IPS-NIHi7 (cell line): ENCODE results near the gene SRRM3.
"Not testable (repeated sequence)": the region's sequence is repeated elsewhere in the genome, so short reads cannot be mapped to it uniquely, and the experiment has no call there.

Experiments
- DNase-seq: peaks from one replicate; pipeline ENCODE4 v3.0.0; 2012; ENCODE audit warnings: mixed read lengths; ENCODE audit errors: extremely low spot score

The SRRM3 gene

DNA sequence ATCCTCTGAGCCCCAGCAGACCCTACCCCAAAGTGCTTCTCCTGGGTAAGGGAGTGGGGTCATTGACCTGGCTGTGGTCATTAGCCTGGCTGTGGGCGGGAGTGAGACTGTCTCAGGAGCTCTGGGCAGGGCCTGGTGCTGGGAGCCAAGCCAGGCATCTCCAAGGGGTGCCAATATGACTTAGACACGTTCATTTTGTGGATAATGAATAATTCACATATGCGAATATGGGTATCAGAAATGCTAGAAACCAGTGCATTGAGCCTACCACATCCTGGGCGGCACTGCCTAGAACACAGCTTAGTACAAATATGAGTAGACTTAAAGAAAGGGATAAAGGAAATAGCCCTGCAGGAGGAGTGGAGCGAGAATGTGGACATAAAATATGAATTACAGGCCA is 14.4 kb upstream of the SRRM3 start:
- DNase-seq: no peak

DNA sequence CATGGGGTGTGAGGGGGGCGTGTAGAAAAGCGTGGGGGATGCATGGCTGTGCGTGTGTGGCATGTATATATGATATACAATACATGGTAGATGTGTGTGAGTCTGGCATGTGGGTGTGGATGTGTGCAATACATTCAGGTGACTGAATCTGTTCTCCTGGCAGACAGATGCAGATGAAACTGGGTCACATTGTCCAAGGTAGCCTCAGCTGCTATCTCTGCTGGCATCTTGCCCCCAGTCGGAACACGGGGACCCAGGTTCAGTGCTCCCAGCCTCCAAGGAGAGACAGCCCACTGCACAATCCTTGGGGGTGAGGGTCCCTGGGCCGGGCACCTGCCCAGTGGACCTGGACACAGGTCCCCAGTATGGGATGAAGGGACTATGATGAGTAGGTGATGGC is 12.4 kb upstream of the SRRM3 start:
- no peak for DNase-seq

DNA sequence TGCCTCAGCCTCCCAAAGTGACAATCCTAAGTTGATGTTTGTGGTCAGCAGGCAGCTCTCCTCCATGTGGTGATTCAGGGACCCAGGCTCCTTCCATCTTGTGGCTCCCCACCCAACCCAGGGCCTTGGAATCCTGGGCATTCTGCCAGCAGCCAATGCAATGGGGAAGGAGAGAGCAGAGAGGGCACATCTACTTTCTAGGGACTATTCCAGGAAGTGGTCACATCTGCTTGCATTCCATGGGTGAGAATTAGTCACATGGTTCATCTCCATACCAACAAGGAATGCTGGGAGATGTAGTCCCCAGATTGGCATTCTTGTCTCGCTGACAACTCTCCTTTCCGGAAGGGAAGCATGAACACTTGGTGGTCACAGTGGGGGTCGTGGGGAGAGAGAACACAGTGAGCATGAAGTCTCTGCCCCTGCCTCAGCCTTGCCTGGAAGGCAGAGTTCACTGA is 9.9 kb upstream of the SRRM3 start:
- DNase-seq: peak; percentile 68

DNA sequence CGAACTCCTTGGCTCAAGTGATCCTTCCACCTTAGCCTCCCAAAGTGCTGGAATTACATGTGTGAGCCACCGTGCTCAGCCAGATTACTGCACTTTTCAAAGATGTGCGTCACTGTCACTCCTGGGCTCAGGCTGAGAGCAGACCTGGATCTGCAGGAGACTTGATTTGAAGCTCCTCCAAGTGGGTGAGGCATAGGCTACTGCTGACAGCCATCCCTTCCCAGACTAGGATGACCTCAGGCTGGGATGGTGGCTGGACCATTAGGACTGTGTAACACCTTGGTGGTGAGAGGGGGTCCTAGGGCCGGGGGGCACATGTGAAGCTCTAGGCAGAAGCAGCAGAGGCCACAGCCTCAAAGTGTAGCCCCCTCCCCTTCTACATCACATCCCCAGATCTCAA is 8.2 kb upstream of the SRRM3 start:
- no peak for DNase-seq

DNA sequence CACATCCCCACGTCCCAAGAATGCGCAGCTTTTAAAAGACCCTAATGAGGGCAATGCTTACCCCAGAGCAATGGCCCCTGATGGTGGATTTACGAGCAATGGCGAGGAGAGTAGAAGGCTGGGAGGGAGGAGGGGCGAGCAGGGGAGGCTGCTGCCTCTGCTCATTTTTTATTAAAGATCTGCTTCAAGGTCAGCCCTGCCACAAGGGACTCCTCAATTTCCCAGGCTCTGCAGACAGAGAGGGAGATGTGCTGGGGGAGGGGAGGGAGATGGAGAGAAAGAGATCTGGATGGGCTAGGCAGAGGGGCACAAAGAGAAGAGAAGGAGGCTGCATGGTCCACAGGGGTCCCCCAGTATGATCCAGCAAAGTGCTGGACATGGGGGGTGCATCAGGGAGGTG is 7.8 kb upstream of the SRRM3 start:
- DNase-seq: no peak

DNA sequence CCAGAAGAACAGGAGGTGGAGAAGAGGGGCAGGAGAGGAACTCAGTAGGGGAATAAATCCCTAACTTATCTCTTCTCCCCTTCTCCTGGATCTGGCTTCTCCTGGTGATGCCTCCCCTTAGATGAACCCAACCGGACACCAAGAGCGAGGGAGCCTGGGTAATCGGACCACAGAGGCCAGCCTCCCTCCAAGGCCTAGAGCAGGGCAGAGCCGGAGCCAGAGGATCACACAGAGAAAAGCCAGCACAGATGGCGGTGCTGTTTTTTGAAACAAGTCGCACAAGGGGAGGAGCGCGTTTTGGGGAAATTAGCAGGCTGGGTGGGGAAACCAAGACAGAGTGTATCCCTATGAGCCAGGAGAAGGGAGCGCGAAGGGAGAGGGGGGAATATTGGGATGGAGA is 4.9 kb upstream of the SRRM3 start:
- DNase-seq: no peak

DNA sequence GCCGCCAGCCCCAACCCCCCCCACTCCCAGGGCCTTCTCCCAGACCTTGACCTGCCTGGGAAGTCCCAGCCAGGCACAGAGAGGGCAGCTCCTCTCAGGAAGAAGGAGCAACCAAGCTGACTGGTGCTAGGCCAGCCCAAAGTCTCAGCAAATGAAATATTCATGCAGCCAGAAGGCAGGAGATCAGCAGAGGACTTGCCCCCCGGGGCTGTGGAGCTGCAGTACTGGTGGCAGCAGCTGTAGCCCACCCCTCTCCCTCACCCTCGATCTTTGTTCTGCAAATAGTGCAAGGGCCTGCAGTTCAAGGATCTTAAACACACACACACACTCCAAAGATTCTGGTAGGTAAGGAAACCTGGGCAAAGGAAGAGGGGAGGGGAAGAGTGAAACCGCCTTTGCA is 3.5 kb upstream of the SRRM3 start:
- DNase-seq: peak; percentile 36

DNA sequence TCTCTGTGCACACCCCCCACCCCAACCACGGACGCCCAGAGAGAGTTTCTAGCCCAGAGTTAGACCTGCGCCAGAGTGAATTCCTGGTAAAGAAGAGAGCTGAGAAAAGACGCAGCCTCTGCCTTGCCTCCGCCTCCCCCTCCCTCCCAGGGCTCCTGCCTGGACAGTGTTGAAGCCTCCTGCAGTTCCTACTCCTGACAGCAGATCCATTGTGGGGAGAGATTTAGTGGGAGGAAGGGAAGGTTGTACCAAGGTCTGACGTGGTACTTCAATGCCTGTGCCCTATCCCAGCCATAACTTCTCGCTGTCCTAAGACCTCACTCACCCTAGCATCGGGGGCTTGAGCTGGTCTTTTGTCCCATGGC is 952 bp downstream of the SRRM3 start:
- peak; percentile 22 for DNase-seq

DNA sequence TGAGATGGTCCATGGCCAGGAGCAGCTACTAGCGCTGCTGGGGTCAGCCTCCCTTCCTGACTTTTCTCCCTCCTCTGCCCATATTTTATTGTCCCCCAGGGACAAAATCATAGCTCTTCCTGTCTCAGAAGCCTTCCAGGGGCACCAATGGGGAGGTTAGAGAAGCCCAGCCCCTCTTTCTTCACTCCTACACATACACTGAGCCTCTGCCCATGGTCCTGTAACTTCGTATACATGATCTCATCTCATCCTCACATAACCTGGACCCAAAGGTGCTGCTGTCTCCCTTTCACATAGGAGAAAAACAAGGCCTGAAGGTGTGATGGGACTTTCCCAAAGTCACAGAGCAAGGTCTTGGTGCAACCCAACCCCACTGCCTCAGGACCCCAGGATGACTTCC is 2.5 kb downstream of the SRRM3 start:
- no peak for DNase-seq

DNA sequence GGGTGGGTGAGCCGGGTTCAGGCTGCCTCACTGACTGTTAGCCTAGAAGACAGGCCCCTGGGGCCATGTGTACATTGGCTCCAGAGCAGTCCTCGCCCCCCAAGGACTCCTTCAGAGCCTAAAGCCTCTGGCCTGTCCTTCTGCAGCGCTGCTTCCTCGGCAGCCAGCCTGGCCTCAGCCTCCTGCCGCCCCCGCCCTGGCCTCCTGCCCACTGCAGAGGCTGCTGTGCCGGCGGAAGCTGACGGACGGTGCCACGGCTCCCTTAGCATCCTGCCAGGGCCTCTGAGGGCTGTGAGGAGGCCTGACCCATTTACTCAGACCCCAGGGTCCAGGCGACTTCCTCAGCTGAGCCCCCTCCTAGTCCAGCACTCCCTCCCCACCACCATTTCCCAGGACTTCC is 4.9 kb downstream of the SRRM3 start:
- no peak for DNase-seq

DNA sequence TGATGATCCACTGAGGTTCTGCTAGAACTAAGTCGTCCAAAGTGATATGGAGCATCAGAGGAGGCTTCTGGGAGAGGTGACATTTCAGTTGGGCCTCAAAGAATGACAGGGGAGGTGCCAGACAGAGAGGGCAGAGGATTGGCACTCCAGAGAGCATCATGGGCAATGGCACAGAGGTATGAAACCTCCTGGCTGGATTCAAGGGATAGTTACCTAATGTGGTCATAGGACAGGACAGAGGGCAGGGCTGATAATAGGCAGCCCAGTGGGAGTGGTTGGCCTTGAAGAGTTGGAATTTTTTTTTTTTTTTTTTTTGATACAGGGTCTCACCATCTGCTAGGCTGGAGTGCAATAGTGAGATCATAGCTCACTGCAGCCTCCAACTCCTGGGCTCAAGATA is 7.6 kb downstream of the SRRM3 start:
- DNase-seq: no peak

DNA sequence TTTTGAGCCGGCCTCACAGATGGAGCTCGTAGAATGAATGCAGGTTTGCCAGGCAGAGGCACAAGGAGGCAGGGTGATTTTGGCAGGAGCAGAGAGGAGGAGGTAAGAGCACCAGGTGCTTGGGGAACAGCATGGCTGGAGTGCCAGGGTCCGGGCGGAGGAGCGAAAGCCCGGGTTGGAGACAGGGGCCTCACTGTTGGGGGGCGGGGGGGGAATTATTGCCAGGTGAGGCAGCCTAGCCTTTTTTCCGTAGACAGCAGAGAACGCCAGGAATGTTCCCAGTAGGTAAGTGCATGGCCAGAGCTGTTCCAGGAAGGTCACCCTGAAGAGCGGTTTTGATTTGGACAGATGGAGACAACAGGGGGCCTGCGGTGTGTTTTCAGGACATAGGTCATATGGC is 9.5 kb downstream of the SRRM3 start:
- no peak for DNase-seq

DNA sequence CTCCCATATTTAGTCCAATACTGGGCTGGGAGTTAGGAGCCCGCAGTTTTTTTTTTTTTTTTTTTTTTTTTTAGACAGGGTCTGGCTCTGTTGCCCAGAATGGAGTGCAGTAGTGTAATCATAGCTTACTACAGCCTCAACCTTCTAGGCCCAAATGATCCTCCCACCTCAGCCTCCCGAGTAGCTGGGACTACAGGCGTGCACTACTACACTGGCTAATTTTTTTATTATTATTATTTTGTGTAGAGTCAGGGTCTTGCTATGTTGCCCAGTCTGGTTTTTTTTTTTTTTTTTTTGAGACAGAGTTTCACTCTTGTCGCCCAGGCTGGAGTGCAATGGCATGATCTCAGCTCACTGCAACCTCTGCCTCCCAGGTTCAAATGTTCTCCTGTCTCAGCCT is 13.7 kb downstream of the SRRM3 start:
- not testable (repeated sequence) for DNase-seq

DNA sequence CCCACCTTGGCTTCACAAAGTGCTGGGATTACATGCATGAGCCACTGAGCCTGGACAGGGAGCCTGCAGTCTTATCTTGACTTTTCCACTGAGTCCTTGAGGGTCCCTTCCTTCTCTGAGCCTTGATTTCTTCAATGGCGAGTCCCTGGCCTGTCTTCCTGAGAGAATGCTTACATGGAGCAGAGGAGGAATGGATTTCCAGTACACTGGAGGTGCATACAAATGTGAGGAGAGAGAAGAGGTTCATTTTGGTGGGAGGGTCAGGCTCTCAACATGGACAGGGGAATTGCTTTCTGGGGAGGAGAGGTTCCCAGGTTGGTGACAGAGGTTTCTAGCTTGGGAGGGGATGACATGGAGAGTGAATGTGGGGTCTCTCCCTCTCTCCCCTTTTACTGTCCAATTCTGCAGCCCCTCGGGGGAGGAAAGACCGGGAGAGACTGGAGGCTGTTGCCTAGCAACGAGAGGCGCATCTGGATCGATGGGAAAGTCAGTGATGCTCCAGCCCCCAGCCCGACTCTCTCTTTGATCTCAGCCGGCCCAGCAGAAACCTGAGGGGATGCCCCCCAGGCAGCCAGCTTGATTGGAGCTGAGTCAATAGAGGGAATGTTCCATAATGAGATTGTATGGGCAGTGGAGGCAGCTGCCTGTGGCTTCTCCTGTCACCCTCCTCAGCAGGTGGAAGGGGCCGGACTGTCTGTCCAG is 14.8 kb downstream of the SRRM3 start:
- DNase-seq: no peak

DNA sequence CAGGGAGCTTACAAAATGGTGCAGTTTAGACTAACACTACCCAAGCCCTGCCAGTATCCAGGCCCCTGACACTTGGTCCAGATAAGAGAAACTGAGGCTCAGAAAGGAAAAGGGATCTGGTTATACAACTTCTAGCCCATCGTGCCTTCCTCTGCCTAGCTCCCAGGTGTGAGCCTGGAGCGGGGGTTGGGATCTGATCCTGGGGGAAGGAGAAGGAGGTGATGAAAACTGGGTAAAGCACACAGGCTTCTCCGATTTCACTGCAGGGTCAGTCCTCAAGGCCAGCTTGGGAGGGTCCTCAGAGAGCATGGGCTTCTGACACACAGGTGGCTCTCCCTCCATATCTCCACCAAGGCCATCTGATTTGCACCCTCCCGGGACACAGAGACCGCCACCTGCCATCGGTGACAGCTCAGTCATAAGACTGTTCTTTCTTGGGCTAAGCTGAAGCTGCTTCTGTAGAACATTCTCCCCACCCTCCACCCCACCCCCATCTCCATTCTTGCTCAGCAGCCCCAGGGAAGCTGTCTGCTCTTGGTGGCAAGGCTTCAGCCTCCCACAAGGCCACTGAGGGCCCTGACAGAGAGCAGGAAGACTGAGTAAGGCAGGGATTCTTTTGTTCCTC is 16.4 kb downstream of the SRRM3 start:
- no peak for DNase-seq

DNA sequence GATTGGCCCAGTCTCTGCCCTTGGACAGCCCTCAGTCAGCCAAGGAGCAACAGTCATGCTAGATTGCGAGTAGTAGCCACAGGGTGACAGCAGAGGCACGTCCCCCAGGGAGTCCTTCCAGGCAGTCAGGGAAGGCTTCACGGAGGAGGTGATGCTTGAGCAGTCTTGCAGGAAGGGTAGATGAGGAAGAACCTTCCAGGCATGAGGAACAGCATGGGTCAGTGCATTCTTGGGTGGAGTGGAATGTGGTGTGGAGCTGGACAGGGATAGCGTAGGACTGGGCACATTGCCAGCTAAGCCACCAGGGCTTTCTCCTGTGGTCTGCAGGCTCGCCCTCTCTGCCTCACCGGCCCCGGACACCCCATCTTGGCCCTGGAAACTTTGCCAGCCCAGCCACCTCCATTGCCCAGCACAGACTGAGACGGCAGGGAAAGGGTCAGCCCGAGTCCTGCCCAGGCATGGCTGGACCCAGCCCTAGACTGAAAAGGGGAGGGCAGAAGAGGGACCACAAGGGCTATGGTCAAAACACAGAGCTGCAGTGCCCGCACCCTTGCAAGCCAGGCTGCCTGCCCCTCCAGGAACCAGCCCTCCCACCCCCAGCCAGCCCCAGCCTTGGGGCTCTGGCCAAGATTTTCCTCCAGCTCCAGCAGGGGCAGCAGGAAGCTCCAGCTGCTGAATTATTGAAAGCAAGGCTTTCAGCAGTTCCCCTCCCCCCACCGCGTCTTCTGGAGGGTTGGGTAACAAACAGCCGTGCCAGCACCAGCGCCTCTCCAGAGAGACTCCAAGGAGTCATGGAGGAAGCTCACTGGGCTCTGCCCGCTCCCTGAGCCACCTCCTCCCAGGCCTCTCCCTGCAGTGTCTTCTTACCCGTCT is 18.7 kb downstream of the SRRM3 start:
- DNase-seq: peak; percentile 60

DNA sequence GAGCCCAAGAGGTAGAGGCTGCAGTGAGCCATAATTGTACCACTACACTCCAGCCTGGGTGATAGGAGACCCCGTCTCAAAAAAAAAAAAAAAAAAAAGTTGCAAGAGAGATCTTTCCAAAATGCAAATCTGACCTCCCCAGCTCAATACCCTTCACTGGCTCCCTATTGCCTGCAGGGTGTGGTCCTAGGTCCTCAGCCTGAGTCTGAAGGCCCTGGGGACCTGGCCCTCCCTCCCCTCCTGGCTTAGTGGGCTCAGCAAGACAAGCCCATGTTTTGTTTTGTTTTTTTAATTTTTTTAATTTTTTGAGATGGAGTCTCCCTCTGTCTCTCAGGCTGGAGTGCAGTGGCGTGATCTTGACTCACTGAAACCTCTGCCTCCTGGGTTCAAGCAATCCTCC is 20.6 kb downstream of the SRRM3 start:
- no peak for DNase-seq

DNA sequence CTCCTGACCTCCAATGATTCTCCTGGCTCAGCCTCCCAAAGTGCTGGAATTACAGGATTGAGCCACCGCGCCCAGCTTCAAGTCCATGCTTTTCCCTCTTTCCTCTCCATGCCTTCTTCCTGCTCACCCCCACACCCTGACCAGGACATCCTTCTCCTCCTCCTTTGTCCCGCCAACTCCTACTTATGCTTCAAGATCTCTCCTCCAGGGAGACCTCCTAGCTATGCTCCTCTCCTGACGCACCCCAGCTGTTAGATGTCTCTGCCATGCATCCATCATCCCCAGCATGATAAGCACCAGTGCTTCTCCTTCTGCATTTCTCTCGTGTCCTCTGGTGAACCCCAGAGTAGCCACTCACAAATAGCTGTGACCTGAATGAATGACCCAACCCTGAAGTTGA is 21.1 kb downstream of the SRRM3 start:
- no peak for DNase-seq

DNA sequence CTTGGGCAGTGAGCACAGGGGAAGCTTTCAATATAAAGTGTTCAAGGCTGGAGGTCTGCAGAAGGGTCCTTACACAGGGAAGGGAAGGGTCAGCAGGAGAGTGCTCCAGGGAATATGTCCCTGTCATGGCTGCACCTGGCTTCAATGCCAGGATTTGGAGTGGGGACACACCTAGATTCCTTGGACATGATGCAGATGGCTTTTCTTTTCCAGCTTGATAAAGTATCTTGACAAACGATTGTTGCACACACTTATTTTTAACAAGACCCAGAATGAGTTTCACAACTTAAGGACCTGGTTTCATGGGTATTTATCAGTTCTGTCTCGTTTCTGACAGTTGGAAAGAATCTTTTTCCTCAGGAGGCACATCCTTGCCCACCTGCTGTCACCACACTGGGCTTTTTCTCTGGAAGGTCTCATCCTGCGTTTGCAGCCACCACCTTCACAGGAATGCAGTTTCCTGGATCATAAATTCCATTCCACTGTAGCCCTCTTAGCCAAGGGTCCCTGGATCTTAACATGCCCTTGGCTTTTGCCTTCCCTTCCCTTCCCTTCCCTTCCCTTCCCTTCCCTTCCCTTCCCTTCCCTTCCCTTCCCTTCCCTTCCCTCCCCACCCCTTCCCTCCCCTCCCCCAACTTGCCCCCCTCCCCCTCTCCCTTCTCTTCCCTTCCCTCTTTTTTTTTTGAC is 21.7 kb downstream of the SRRM3 start:
- DNase-seq: no peak

DNA sequence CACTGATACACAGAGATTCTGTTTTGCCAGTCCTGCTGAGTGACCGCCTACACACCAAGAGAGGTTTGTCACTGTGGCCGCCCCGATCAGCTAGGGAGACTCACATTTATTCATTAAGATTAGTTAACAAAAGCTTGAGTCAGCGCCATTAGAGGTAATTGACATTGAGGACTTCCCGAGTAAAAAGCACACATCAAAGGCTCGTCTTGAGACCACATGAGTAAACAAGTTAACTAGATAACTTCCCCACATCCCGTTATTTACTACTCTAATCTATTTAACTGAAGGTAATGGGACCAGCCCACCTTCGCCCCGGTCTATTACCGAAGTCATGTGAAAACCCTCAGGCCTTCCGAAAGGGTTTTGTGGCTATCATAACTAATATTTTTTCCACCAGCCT is 23.0 kb downstream of the SRRM3 start:
- DNase-seq: no peak

DNA sequence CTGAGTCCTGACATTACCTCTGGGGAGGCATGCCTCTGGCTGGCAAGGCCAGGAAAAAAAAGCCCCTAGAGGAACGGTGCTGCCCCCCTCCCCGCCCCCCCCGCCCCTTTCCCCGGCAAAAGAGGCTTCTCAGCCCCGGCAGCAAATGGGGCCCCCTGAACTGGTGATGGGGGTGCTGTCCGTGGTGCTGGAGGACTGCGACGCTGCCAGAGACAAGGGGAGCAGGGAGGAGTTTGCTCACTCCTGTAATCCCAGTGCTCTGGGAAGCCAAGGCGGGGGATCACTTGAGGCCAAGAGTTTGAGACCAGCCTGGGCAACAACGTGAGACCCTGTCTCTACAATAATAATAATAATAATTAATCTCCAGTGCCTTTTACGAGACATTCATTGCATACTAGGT is 23.7 kb downstream of the SRRM3 start:
- DNase-seq: peak; percentile 76

DNA sequence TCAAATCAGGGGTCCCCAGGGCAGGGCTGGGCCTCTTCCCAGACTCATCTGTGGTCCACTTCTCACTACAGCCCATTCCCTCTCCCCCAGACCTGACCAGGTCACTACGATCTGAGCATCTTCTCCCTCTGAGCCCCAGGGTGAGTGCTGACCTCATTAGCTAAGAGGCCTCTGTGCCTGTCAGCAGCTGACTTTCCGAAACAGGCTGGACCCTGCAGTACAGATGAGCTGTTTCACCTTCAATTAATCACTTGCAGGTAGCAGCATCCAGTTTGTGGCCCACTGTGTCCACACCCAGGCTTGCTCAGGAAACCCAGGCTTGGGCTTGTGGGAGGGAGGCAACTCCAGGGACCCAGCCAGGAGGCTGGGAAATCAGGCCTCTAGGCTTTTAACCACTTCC is 24.3 kb downstream of the SRRM3 start:
- DNase-seq: no peak
